ENCODE measurements around the gene TRPM3.

Gene TRPM3

DNA sequence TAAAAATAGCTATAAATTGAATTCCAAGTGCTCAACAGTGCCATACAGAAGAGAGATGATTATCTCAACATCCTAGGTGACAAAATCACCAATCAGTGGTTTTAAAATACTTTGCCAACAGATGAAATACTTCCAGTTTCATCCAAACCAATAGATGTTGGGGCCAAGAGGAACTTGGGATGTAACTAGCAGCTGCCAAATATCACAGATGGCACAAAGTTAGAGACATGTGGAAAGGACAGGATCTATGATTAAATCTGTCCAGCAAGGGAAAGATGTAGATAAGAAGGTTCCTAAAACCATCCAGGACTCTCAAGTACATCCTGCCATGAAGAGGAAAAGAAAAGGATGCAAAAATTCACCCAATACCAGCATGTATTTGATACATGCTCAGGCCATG, 23.8 kb downstream of the TRPM3 start:
- no peak for DNase-seq (ENCODE audit: low spot score)

DNA sequence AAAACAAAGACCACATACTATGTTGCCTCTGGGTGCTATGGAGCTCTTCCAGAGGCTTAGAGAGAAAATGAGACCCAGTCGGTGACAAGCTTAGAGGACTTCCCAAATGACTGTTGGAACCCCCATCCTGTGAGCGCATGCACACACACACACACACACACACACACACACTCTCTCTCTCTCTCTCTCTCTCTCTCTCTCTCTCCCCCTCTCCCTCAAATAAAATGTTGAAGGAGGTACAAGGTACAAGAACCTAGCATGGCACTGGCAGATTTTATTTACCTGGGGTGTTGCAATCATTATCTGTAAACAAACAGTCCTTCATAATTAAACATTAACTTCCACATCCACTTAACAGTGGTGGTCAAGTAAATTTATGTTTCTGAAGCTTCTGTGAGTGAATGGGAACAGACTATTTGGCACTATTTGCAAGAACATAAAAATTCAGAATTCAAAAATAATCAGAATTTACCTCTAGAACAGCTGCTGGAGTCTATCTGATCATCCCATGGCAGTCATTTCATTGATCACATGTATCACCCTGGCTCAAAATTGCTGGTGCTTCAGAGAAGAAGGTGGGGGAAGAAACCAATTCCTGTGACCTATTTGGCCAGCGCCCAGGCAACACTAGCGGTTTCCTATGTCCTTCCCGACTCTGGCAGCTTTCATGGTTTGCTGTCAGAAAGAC, 24.9 kb downstream of the TRPM3 start:
- DNase-seq (ENCODE audit: low spot score), result peak; percentile 27

DNA sequence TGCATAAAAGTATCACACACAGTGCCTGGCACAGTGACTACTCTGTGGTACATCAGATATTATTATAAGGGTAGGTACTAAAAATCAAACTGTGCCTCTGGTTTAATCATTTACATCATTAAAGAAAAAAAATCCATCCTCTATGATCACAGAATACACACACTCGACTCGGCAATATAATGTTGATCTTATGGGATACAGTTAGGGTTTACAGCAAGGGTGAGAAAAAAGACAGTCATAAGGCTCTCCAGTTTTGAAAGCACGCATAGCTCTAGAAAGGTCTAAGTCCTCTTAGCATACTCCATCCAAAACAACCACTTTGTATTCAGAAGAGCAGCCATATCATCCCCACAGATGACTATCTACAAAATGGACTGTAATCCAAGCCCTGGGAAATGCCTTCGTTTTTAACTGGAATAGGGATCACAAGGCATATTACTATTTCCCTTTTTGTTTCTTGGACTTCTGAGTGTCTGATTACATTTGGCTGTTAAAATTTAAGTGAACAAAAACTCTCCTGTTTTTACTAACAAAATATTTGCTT, 26.6 kb downstream of the TRPM3 start:
- no peak for DNase-seq (ENCODE audit: low spot score)

DNA sequence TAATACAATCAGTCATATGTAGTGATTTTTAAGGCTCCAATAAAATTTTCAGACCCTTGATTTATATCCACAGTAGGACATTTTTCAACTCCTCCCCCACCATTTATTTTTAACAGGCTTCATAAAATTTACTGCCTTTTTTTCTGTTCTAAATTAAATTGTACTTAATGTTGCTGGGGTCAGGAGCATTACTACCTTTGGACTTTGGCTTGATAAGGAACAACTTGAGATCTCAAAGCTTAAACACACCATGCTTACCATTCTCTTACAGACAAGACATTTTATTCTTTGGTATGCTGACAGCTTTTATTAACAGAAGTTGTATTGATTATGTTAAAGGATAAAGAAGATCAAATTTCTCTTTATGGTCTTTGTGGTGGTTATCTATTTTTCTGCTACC, 30.5 kb downstream of the TRPM3 start:
- no peak for DNase-seq (ENCODE audit: low spot score)

DNA sequence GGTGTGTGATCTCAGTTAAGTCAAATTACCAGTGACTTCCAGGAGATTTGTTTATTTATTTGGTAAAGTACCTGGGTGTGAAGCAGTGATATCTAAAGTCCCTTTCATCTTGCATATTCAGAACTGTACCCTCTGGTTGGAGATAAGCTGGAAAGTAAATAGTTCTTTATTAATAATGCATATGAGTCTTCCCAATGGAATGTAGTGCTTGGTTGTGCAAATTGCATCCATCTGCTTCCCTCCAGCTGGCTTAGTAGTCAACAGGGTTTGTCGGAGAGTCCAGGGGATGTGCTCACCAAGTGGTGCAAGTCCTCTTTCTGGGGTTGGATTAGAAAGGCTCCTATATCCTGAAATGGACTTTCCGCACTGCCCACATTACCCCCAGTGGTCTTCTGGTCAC, 42.0 kb downstream of the TRPM3 start:
- no peak for DNase-seq (ENCODE audit: low spot score)

DNA sequence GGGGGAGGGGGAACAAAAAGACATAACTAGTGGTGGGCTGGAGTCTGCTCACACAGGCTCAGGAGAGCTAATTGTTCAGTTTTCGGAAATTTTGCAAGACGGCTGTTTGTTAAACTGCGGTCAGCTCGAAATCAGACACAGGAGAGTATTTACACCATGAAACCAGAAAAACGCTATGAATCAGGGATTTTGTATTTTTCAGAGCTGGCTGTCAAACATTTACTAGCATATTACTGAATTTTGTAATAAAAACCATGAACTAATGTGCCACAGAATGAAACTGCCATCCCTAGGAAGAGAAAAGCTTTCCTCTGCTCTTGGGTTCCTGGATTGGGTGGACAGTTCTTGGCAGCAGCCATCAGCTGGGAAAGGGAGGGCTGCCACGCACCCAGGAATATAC, 45.3 kb downstream of the TRPM3 start:
- no peak for DNase-seq (ENCODE audit: low spot score)

DNA sequence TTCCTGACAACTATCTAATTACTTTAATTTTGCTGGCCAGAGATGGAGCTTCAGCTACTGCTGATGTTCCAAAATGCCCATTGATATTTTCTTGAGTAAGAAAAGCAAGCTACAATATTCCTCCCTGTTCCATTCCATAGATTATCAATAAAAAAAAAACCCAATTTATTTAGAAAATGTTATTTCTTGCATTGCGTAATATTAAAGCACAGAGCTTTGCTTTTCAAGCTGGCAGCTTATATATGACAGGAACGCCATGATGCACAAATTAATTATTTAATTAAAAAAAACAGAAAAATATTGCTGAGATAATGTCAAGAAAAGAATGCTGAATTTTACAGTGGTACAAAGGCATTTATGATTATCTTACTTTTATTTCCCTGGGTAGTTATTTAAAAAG, 47.9 kb downstream of the TRPM3 start:
- DNase-seq (ENCODE audit: low spot score), result no peak

DNA sequence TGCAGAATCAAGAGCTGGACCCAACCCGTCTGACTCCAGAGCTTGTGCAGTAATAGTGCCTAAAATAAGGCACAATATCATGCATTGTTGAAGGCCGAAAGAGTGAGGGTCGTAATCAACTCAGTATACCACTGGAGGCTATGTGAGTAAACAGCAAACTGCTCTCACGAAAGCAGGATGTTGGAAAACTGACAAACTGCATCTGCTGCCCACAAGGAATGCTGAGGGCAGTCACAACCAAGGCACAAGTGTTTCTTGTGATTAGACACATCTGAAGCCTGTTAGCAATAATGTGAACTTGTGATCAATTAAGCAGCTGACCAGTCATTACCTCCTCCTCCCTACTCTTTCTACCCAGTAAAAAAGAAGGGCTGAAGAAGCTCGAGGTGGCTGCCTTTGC, 48.8 kb downstream of the TRPM3 start:
- DNase-seq (ENCODE audit: low spot score), result no peak

DNA sequence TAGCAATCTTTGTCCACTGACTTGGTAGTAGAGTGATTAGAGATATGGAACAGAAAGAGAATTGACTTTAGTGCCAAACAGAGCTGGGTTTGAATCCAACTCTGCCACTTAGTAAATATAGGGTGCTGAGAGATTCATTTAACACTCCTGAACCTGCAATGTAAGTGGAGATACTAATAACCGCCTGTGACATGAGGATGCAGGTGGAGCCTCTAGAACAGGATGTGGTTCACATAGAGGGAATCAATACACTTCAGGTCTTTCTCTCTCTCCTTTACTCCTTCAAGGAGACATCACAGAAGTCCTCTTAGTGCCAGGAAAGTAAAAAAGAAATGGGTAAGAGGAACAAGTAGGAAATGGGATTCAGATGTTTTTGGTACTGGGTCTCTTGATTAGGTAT, 49.8 kb downstream of the TRPM3 start:
- no peak for DNase-seq (ENCODE audit: low spot score)

DNA sequence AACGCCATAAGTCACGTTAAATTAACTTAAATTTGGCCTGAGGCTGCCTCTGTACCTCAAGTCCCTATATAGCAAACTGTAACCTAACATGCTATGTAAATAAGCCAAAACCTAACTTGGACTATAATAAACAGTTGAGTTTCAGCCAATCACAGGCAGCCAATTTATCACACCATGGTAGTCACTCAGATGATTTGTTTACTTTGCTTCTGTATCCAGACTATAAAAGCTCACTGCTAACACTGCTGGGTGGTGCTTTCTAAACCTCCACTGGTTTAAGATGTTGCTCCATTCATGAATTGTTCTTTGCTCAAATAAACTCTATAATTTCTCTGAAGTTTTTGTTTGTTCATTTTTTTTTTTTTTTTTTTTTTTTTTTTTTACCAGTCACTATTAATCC, 62.8 kb downstream of the TRPM3 start:
- no peak for DNase-seq (ENCODE audit: low spot score)

DNA sequence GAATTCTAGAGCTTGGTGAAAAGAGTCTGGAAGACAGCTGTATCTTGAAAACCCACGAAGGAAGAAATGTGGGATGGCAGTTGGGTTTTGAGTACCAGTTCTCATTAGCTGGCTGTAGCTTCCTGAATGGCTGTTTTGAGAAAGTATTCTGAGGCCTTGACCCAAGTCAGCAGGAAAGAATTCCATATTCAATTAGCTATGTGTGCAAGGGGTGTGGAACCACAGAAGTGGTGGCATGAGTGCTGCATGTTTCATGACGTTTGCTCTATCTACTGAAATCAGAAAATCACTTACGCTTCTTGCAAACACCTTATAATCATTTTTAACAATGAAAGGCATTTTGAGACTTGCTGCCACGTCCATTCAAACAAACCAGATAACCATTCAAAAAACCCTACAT, 69.1 kb downstream of the TRPM3 start:
- DNase-seq (ENCODE audit: low spot score), result no peak

DNA sequence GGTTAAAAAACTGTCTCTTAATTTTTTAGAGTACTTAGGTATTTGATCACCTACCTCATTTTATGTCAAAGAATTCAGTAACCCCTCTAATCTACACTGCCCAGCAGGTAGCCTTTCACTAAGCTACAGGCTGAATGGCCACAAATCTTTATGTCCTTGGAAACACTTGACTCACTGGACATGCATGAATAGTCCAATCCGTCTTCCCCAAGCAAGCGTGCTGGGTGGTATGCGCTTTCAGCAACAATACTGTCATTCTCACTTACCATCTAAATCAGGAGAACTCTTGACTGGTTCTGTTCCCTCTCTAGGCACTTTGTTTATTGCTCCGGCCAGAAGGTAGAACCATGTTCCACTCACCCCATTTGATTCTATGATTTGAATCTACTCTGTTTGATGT, 73.1 kb downstream of the TRPM3 start:
- no peak for DNase-seq (ENCODE audit: low spot score)

DNA sequence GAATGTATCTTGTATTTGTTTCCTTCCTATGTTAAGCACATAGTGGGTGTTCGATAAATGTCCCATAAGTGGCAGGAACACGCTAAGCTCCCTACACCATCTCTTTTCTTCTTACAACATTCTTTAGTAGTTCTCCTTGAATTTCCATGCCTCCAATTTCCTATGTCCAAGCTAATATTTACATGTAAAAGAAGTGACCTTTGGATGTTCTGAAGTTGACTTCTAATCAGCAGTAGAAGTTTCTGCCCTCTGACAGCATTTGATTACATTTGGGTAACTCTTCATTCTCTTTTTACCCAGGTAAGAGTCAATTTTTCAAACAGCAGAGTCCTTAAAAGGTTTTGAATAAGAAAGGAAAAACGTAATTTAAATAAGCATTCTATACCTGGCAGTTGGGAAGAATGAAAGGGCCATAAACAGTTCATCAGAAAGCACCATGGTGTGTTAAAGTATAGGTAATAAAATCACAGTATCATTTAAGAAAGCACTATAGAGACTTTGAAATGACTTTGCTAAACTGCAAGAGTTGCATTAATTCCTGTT, 78.9 kb downstream of the TRPM3 start:
- no peak for DNase-seq (ENCODE audit: low spot score)

DNA sequence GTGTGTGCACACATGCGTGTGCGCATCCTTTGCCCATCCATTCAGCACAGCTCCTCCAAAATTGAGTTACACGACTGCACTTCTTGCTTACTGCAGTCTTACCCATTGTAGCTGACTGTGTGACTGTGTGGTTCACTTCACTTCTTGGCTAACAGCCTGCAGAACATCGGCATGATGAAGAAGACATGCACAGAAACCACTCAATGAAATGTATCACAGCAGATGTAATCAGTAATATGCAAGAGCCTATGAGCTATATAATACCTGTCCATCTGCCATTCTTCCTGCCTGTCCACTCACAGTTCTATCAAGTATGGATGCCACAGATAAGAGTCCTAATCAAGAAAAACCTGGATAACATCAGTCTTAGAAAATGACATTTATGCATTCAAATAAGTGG, 83.9 kb downstream of the TRPM3 start:
- DNase-seq (ENCODE audit: low spot score), result no peak

DNA sequence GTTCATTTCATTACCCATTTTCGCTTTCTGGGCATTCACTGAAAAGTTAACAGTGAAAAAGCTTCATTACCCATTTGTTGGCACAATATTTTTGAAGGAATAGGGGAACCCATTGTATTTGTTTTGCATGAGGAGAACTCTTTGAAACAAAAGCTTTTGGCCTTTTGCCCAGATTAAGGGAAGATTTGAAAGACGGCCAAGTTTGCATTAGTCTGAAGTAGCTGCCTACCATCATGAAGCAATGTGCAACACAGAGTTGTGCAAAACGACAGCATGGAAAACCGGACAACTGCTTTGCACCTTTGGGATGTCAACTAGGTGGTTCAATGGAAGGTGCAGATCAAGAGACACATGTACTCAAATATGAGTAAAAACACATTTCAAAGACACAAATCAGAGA, 84.9 kb downstream of the TRPM3 start:
- DNase-seq (ENCODE audit: low spot score), result no peak

DNA sequence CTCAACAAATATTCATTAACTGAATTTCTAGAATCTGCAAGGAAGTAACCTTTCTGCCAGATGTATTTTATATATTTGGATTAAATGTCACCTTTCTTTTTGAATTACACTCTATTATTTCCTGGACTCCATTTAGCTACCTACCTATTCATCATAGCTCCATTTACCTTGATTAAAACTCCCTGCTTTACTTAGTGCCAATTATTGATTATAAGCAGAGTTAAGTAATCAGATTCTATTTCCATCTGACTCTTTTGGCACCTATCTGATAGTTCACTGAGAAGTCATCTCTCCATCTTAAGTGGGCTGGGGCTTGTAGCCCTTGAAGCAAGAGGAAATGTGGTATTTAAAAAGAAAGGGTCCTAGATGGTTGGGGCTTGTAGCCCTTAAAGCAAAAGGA, 88.6 kb downstream of the TRPM3 start:
- no peak for DNase-seq (ENCODE audit: low spot score)

DNA sequence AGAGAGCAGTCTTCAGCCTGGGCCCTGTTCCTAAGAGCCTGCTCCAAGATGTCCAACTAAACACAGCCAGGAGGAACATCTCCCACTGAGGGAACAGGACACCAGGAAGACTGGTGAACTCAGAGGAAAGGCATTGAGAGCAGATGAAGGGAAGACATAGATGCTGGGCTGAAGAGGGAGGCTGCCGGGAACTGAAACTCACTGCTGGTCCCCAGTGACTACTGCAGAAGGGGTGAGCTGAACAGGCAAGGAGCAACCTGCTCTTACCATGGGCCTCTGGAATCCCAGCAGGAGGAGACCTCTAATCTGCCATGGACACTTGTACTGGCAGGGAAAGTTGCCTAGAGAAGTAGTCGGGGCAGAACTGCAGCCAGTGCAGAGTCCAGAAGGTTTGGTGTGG, 95.7 kb downstream of the TRPM3 start:
- DNase-seq (ENCODE audit: low spot score), result no peak

DNA sequence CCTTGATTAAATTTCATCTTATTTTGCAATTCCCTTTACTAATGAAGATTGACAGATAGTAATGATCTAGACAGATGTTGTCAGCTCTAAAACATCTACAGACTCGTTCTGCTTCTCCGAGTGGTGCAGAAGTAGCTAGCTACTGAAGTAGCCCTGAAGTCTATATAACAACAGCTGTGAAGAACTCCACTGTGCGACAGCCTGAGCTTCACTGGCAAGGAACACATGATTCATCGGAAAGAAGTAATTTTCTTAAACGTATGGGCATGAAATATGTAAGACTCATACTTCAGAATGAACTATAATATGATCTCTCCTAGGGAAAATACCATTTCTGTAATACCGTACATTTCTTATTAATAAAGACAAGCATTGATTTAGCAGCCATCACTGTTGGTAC, 96.2 kb downstream of the TRPM3 start:
- no peak for DNase-seq (ENCODE audit: low spot score)

DNA sequence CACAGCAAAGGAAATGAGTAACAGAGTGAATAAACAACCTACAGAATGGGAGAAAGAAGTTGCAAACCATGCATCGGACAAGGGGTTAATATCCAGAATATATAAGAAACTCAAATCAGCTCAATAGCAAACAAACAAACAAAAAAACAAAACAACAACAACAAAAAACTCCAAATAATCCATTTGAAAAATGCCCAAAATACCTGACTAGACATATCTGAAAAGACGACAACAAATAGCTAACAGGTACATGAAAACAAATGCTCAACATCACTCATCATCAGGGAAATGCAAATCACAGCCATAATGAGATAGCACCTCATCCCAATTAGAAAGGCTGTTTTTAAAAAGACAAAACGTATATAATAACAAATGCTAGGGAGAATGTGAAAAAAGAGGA, 111.2 kb downstream of the TRPM3 start:
- DNase-seq (ENCODE audit: low spot score), result no peak

DNA sequence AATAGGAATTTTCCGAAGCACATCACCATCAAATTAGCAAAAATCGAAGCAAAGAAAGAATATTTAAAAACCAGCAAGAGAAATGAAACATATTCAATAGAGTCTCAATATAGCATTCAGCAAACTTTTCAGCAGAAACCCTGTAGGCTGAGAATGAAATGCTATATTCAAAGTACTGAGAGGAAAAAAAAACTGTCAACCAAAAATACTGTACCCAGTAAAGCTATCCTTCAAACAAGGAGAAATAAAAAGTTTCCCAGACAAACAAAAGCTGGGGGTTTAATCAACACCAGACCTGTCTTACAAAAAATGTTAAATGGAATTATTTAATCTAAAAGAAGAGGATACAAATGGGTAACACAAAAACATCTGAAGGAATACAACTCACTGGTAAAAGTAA, 116.0 kb downstream of the TRPM3 start:
- no peak for DNase-seq (ENCODE audit: low spot score)

DNA sequence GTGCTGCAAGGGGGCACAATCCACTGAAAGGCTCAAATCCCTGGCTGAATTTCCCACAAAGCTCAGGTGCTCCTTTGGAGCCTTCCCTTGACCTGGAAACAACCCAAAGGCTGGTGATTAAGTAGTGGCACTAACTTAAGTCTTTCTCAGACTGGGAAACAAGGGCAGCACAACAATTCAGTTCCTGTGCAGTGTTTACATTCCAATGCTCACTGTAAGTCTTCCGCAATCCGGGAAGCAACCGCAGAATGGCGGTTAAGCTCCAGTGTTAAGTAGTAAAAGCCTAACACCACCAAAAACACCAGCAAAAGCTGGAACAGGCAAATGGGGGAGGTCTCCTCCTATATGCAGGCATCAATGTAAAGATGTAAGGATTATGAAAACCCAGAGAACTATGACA, 117.2 kb downstream of the TRPM3 start:
- DNase-seq (ENCODE audit: low spot score), result no peak

DNA sequence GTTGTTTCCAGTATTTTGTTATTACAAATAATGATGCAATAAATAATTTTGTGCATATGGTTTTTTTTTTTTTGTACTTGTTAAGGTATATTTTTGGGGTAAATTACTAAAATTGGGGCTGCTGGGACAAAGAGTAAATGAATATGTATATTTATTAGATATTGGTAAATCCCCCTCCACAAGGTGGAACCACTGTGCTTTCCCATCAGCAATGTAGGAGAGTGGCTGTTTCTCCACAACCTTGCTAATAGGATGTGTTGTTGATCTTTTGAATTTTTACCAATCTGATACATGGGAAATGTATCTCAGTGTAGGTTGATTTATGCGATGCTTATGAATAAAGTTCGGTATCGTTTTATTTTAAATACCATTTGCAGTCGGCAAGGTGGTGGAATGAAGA, 118.1 kb downstream of the TRPM3 start:
- no peak for DNase-seq (ENCODE audit: low spot score)

DNA sequence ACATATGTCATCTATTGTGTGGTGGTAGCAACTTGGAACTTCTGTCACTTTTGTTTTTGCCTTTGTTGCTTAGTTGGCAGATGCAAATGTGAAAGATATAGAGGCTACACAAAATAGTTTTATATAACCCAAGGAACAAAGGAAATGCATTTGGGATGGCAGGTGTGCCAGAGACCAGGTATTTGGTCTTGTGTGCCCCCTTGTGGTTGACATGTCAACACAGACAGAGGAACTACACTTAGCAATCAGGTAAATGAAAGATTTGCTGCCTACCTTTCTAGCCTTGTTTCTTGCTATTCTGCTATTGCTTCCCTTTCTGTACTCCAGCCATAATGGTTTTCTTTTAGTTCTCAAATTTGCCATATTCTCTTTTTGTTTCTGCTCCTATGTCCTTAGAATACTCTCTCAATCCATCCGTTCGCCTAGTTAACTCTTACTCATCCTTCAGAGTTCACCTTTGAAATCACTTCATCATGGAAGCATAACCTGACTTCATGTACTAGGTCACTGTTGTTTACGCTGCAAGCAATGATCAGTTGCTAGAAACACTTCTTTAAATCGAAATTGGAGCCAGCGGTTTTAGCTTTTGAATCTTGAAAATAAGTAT, 119.5 kb downstream of the TRPM3 start:
- no peak for DNase-seq (ENCODE audit: low spot score)

DNA sequence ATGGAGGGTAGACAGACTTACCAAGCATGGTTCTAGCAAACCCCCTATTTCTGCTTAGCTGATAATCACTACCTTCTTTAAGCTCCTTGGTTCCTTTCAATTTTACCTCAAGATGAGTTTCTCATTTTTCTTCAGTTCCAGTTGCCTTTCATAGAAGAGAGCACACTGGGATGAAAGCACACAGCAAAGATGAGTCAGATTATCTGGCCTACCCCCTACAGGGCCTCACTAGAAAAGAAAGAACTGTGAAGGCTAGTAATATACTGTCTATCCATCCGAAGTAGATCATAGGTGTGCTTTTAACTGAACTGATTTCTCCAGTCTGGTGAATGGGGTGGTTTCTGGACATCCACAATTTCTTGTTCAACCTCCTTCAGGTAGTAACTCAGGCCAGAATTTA, 122.5 kb downstream of the TRPM3 start:
- no peak for DNase-seq (ENCODE audit: low spot score)

All from HuH-7.5 (cell line).